GM12872 (cell line): ENCODE data around the gene FITM1.

ENCODE experiments used
- CTCF ChIP-seq: IDR thresholded peaks from 3 replicates; pipeline ENCODE4 v1.5.1; 2011; ENCODE audit warnings: low read depth, mild to moderate bottlenecking, low read length, moderate library complexity; ENCODE audit not compliant: insufficient read depth

The FITM1 gene

GRCh38 chr14:24130380-24130716 is at the start of gene FITM1:
Gene FITM1, plus strand, starts transcription at chr14:24130659. Its CDS starts 905 bp downstream, at chr14:24131564.
- no peak for TF ChIP-seq CTCF

- no peak for TF ChIP-seq CTCF
Observed at GRCh38 chr14:24080888-24081738, 49.3 kb upstream of the FITM1 start.

GRCh38 chr14:24081739-24082211 is 48.7 kb upstream of the FITM1 start:
- no peak for TF ChIP-seq CTCF

GRCh38 chr14:24082411-24083080 is 47.9 kb upstream of the FITM1 start:
- no peak for TF ChIP-seq CTCF

GRCh38 chr14:24083462-24083861 is 47.0 kb upstream of the FITM1 start:
- TF ChIP-seq CTCF = no peak

GRCh38 chr14:24084440-24084839 is 46.0 kb upstream of the FITM1 start:
- TF ChIP-seq CTCF = no peak

- TF ChIP-seq CTCF = no peak
Observed at GRCh38 chr14:24085215-24085614, 45.2 kb upstream of the FITM1 start.
